GM12878 (cell line): ENCODE data around the gene WWTR1. TPM values are rescaled to one million over a fixed set of nuclear protein-coding genes. Genes with fewer than 3 reads are reported as not detected.

Experiments used
- ATAC-seq: fragments of 200-7000 bp; cut with Tn5 transposase; 3 replicates; pipeline ENCODE4 v1.9.1; 2020; ENCODE audit warnings: mild to moderate bottlenecking, moderate library complexity
- BruUV-seq: library from RNA; stranded (reverse); fragments of 400-500 nt; replicated peaks from 2 replicates; lab custom pipeline; 2021; lab: Mats Ljungman, UMichigan
- CTCF ChIA-PET: fragments of 300-600 bp; sonication (Branson Sonifier 250); formaldehyde crosslinking; extraction: SDS; loops from one replicate; lab custom pipeline; 2021; ENCODE audit warnings: inconsistent platforms; lab: Yijun Ruan, JAX
- POLR2A ChIA-PET: fragments of 350-600 bp; formaldehyde crosslinking; extraction: SDS; loops from one replicate; lab custom pipeline; 2021; ENCODE audit warnings: inconsistent platforms; lab: Charles Lee
- RAD21 ChIA-PET: fragments of 300-600 bp; sonication (Branson Sonifier 250); formaldehyde crosslinking; loops from one replicate; lab custom pipeline; 2023; ENCODE audit warnings: antibody characterized with exemption; ENCODE audit not compliant: unreplicated experiment; lab: Charles Lee
- SMC1A ChIA-PET: fragments of 300-600 bp; sonication (Branson Sonifier 250); formaldehyde crosslinking; loops from one replicate; lab custom pipeline; 2023; ENCODE audit not compliant: unreplicated experiment, uncharacterized antibody; lab: Charles Lee
- DNase-seq: peaks from one replicate; pipeline ENCODE4 v3.0.0-alpha.2; 2011; ENCODE audit warnings: low read depth, low spot score
- FAIRE-seq: peaks from 3 replicates; lab custom pipeline; 2011; peaks lifted over from hg19 to GRCh38; lab: Jason Lieb, UNC
- H2AFZ ChIP-seq: 2 replicates; pipeline ENCODE4 v1.6.0; 2011; ENCODE audit warnings: low read depth, low read length, control low read depth; ENCODE audit not compliant: control insufficient read depth
- H3K27ac ChIP-seq: 2 replicates; pipeline ENCODE4 v1.5.1; 2011; ENCODE audit warnings: control low read depth; ENCODE audit not compliant: control insufficient read depth, insufficient read depth
- H3K27me3 ChIP-seq, 2 experiments: replicated peaks in 1 of 2; 2 replicates each; pipeline versions ENCODE4 v1.6.0 to v1.6.1; 2011; ENCODE audit warnings: low read length in 1 of 2; ENCODE audit not compliant: control insufficient read depth in 2 of 2, insufficient read depth in 2 of 2
- H3K36me3 ChIP-seq, 2 experiments: 2 replicates each; pipeline ENCODE4 v1.5.1; 2011; ENCODE audit warnings: low read length in 1 of 2; ENCODE audit not compliant: control insufficient read depth in 2 of 2, insufficient read depth in 2 of 2
- H3K4me1 ChIP-seq: 2 replicates; pipeline ENCODE4 v1.6.1; 2011; ENCODE audit warnings: mild to moderate bottlenecking, low read length, moderate library complexity, mixed read lengths; ENCODE audit not compliant: control insufficient read depth, insufficient read depth
- H3K4me2 ChIP-seq: 2 replicates; pipeline ENCODE4 v1.6.0; 2011; ENCODE audit warnings: control low read depth; ENCODE audit not compliant: control insufficient read depth, insufficient read depth
- H3K4me3 ChIP-seq: fragments of 200-600 bp; sonication (generic); 2 replicates; pipeline ENCODE4 v1.5.1; 2016
- H3K79me2 ChIP-seq: 2 replicates; pipeline ENCODE4 v1.6.0; 2011; ENCODE audit warnings: low read length; ENCODE audit not compliant: control insufficient read depth, insufficient read depth
- H3K9ac ChIP-seq: 2 replicates; pipeline ENCODE4 v1.8.0; 2011; ENCODE audit warnings: low read length, control low read depth, mixed read lengths; ENCODE audit not compliant: control insufficient read depth, insufficient read depth
- H3K9me3 ChIP-seq: replicated peaks from 3 replicates; pipeline ENCODE4 v1.5.1; 2011; ENCODE audit warnings: mild to moderate bottlenecking, low read length; ENCODE audit not compliant: control insufficient read depth, insufficient read depth
- H4K20me1 ChIP-seq: 2 replicates; pipeline ENCODE4 v1.6.0; 2011; ENCODE audit not compliant: control insufficient read depth, insufficient read depth
- ETV6 ChIP-seq, 2 experiments: fragments of 450-650 bp in 1 of 2; IDR thresholded peaks in 1 of 2; conservative IDR thresholded peaks in 1 of 2; 2 replicates each; pipeline ENCODE4 v1.6.1; 2014; ENCODE audit warnings: antibody characterized with exemption in 1 of 2, borderline replicate concordance in 1 of 2, low read depth in 1 of 2, mild to moderate bottlenecking in 1 of 2, moderate library complexity in 1 of 2
- GABPA ChIP-seq: IDR thresholded peaks from 2 replicates; pipeline ENCODE4 v1.6.1; 2014; ENCODE audit warnings: antibody characterized with exemption, low read depth, mild to moderate bottlenecking, inconsistent platforms
- RCOR1 ChIP-seq: conservative IDR thresholded peaks from 2 replicates; pipeline ENCODE4 v1.6.1; 2012; ENCODE audit warnings: low read depth, low read length, improper control_type of control experiment
- SIN3A ChIP-seq: IDR thresholded peaks from 2 replicates; pipeline ENCODE4 v1.6.1; 2012; ENCODE audit warnings: low read depth, low read length, improper control_type of control experiment
- SMAD5 ChIP-seq: IDR thresholded peaks from 2 replicates; pipeline ENCODE4 v1.6.1; 2016; ENCODE audit warnings: antibody characterized with exemption, low read depth
- SUPT20H ChIP-seq: IDR thresholded peaks from 2 replicates; pipeline ENCODE4 v1.6.1; 2011; ENCODE audit warnings: low read depth, mild to moderate bottlenecking, low read length, moderate library complexity, borderline replicate concordance; ENCODE audit not compliant: control insufficient read depth
- TBL1XR1 ChIP-seq: IDR thresholded peaks from 2 replicates; pipeline ENCODE4 v1.6.1; 2012; ENCODE audit warnings: low read depth, low read length, improper control_type of control experiment
- ZBED1 ChIP-seq: IDR thresholded peaks from 2 replicates; pipeline ENCODE4 v1.6.1; 2016; ENCODE audit warnings: borderline replicate concordance
- ZNF274 ChIP-seq: IDR thresholded peaks from one replicate; pipeline ENCODE4 v1.8.0; 2011; ENCODE audit not compliant: insufficient read length, insufficient read depth
- WGBS: methylation state at CpG from one replicate; pipeline ENCODE4 v1.1.6; 2016; ENCODE audit warnings: low lambda C conversion rate; ENCODE audit not compliant: insufficient replicate concordance, insufficient coverage; ENCODE audit errors: missing lambda C conversion rate; 5-methylcytosine and 5-hydroxymethylcytosine counted together
- in situ Hi-C: fragments of 300-500 bp; cut with MboI; formaldehyde crosslinking; loops from 9 replicates; pipeline ENCODE4 v1.14.3; 2018; ENCODE audit warnings: mixed read lengths
- intact Hi-C: fragments of 100-400 bp; cut with micrococcal nuclease; formaldehyde crosslinking; loops from one replicate; pipeline ENCODE4 v1.14.2; 2022; ENCODE audit not compliant: unreplicated experiment
- polyA plus RNA-seq, 11 experiments: library from polyadenylated mRNA; depleted of rRNA in 4 of 11; unstranded in 6 of 11; stranded (reverse) in 5 of 11; fragments of >200 nt; fragmentation: Nextera tagmentation in 4 of 11; fragmentation: Illumina TruSeq in 1 of 11; extraction: Ambion mirVana in 4 of 11; extraction: Trizol in 1 of 11; gene quantifications; 1 replicate in 1 of 11; 2 replicates in 10 of 11; pipeline versions ENCODE4 v1.2.1 to v1.2.3, GENCODE V29; 2011 to 2016; ENCODE audit warnings: inconsistent platforms in 2 of 11, missing spikeins in 2 of 11, low read depth in 1 of 11
- total RNA-seq, 4 experiments: library from RNA; depleted of rRNA in 3 of 4; stranded (reverse); fragments of >200 nt in 3 of 4; fragmentation: Illumina TruSeq in 1 of 4; extraction: Trizol in 1 of 4; gene quantifications; 2 replicates each; pipeline versions ENCODE4 v1.2.1 to v1.2.3, GENCODE V29; 2013 to 2021
- TF ChIP-seq, protein P1 (sequence below): fragments of 450-650 bp; conservative IDR thresholded peaks from 2 replicates; pipeline ENCODE4 v1.6.1; 2017; ENCODE audit warnings: mild to moderate bottlenecking, moderate library complexity
- TF ChIP-seq, protein P2 (sequence below): fragments of 450-650 bp; IDR thresholded peaks from 2 replicates; pipeline ENCODE4 v1.6.1; 2014; ENCODE audit warnings: mild to moderate bottlenecking
- TF ChIP-seq, protein P3 (sequence below): IDR thresholded peaks from 2 replicates; pipeline ENCODE4 v1.6.1; 2012; ENCODE audit warnings: low read depth, low read length, improper control_type of control experiment
- TF ChIP-seq, protein P4 (sequence below): fragments of 450-650 bp; formaldehyde crosslinking; IDR thresholded peaks from 2 replicates; pipeline ENCODE4 v1.4.0; 2022; ENCODE audit warnings: mild to moderate bottlenecking, moderate library complexity
- TF ChIP-seq, protein P5 (sequence below): fragments of 450-650 bp; IDR thresholded peaks from 2 replicates; pipeline ENCODE4 v1.6.1; 2016; ENCODE audit warnings: mild to moderate bottlenecking, moderate library complexity, borderline replicate concordance

Gene WWTR1
- total and polyA plus RNA-seq, 10 of the 15 experiments (the other 5 are each of a cell fraction or from before 2014, with no cell fraction given), result 2.5 to 18.5 (median 5.8) TPM

DNA sequence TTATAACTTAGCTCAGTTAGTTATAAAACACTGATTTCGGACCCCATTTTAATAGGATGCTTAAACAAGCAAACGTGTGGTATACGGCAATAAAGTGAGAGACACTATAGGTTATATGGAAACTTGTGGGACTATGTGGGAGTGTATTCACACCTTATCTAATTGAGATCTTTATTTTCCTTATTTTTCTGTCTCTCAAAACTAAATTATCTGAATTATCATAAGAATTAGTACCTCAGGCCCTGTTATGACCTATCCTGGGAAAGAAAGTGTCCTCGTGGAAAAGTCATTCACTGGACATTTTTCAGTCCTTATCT lies 14.4 kb downstream of the WWTR1 start:
- no peak overlapping the region for H3K9ac ChIP-seq
- no peaks in the 10 kb centered on the region for H3K36me3 ChIP-seq
- in situ Hi-C loops, result no loop called here
- intact Hi-C loops, result no loop called here
- DNase-seq, result no peak
- no peak overlapping the region for H3K4me2 ChIP-seq
- peaks cover 6% of the 10 kb centered on the region; the same call in 1 of the 2 replicates for H3K4me1 ChIP-seq
- no peak overlapping the region for H3K27ac ChIP-seq
- WGBS, result 95% methylated on average over 4 of the region's 4 CpGs
- H3K4me3 ChIP-seq, result no peak overlapping the region
- H2AFZ ChIP-seq, result no peak overlapping the region
- ChIA-PET RAD21 (interaction anchor here (1.0 to 1.6 kb wide), 2 partner anchors 16 to 75 kb away, joined by 3 read pairs; no protein-coding TSS in a partner anchor), CTCF (no interaction called here), POLR2A (no interaction called here), SMC1A (interaction anchor here (0.6 to 1.2 kb wide), 6 partner anchors 10 to 75 kb away, joined by 3 to 6 read pairs (median 4); no protein-coding TSS in a partner anchor)
- H3K79me2 ChIP-seq, result peaks cover 9% of the 10 kb centered on the region
- no peak for FAIRE-seq
- ATAC-seq, result no peak
- H3K9me3 ChIP-seq, result no peaks in the 10 kb centered on the region
- H4K20me1 ChIP-seq, result no peaks in the 10 kb centered on the region
- no TSS peak for BruUV-seq
- no peaks in the 10 kb centered on the region for H3K27me3 ChIP-seq
- TF ChIP-seq, protein P1, sequence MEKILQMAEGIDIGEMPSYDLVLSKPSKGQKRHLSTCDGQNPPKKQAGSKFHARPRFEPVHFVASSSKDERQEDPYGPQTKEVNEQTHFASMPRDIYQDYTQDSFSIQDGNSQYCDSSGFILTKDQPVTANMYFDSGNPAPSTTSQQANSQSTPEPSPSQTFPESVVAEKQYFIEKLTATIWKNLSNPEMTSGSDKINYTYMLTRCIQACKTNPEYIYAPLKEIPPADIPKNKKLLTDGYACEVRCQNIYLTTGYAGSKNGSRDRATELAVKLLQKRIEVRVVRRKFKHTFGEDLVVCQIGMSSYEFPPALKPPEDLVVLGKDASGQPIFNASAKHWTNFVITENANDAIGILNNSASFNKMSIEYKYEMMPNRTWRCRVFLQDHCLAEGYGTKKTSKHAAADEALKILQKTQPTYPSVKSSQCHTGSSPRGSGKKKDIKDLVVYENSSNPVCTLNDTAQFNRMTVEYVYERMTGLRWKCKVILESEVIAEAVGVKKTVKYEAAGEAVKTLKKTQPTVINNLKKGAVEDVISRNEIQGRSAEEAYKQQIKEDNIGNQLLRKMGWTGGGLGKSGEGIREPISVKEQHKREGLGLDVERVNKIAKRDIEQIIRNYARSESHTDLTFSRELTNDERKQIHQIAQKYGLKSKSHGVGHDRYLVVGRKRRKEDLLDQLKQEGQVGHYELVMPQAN, result no peak
- TF ChIP-seq SIN3A (no peak), SUPT20H (no peak), SMAD5 (no peak), TBL1XR1 (no peak), GABPA (no peak), ZBED1 (no peak), ETV6 (conservative IDR thresholded peaks at IDR 0.05 in 1 of 2, IDR thresholded peaks at IDR 0.05 in 1 of 2; ENCODE audit: borderline replicate concordance in 1 of 2, low read depth in 1 of 2) (no peak), ZNF274 (no peak), RCOR1 (no peak)
- TF ChIP-seq, protein P2, sequence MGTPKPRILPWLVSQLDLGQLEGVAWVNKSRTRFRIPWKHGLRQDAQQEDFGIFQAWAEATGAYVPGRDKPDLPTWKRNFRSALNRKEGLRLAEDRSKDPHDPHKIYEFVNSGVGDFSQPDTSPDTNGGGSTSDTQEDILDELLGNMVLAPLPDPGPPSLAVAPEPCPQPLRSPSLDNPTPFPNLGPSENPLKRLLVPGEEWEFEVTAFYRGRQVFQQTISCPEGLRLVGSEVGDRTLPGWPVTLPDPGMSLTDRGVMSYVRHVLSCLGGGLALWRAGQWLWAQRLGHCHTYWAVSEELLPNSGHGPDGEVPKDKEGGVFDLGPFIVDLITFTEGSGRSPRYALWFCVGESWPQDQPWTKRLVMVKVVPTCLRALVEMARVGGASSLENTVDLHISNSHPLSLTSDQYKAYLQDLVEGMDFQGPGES, result no peak
- TF ChIP-seq, protein P3, sequence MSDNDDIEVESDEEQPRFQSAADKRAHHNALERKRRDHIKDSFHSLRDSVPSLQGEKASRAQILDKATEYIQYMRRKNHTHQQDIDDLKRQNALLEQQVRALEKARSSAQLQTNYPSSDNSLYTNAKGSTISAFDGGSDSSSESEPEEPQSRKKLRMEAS, result no peak
- TF ChIP-seq, protein P4, sequence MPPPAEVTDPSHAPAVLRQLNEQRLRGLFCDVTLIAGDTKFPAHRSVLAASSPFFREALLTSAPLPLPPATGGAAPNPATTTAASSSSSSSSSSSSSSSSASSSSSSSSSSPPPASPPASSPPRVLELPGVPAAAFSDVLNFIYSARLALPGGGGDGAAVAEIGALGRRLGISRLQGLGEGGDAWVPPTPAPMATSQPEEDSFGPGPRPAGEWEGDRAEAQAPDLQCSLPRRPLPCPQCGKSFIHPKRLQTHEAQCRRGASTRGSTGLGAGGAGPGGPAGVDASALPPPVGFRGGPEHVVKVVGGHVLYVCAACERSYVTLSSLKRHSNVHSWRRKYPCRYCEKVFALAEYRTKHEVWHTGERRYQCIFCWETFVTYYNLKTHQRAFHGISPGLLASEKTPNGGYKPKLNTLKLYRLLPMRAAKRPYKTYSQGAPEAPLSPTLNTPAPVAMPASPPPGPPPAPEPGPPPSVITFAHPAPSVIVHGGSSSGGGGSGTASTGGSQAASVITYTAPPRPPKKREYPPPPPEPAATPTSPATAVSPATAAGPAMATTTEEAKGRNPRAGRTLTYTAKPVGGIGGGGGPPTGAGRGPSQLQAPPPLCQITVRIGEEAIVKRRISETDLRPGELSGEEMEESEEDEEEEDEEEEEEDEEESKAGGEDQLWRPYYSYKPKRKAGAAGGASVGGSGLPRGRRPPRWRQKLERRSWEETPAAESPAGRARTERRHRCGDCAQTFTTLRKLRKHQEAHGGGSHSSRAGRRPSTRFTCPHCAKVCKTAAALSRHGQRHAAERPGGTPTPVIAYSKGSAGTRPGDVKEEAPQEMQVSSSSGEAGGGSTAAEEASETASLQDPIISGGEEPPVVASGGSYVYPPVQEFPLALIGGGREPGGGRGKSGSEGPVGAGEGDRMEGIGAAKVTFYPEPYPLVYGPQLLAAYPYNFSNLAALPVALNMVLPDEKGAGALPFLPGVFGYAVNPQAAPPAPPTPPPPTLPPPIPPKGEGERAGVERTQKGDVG, result no peak
- TF ChIP-seq, protein P5, sequence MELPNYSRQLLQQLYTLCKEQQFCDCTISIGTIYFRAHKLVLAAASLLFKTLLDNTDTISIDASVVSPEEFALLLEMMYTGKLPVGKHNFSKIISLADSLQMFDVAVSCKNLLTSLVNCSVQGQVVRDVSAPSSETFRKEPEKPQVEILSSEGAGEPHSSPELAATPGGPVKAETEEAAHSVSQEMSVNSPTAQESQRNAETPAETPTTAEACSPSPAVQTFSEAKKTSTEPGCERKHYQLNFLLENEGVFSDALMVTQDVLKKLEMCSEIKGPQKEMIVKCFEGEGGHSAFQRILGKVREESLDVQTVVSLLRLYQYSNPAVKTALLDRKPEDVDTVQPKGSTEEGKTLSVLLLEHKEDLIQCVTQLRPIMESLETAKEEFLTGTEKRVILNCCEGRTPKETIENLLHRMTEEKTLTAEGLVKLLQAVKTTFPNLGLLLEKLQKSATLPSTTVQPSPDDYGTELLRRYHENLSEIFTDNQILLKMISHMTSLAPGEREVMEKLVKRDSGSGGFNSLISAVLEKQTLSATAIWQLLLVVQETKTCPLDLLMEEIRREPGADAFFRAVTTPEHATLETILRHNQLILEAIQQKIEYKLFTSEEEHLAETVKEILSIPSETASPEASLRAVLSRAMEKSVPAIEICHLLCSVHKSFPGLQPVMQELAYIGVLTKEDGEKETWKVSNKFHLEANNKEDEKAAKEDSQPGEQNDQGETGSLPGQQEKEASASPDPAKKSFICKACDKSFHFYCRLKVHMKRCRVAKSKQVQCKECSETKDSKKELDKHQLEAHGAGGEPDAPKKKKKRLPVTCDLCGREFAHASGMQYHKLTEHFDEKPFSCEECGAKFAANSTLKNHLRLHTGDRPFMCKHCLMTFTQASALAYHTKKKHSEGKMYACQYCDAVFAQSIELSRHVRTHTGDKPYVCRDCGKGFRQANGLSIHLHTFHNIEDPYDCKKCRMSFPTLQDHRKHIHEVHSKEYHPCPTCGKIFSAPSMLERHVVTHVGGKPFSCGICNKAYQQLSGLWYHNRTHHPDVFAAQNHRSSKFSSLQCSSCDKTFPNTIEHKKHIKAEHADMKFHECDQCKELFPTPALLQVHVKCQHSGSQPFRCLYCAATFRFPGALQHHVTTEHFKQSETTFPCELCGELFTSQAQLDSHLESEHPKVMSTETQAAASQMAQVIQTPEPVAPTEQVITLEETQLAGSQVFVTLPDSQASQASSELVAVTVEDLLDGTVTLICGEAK, result no peak
